ENCODE measurements around the gene SLC25A41. TPM values are rescaled to one million over a fixed set of nuclear protein-coding genes. Genes with fewer than 3 reads are reported as not detected.
A peak's percentile ranks its signal among the peaks of the same experiment; 100 is the strongest.

Gene SLC25A41
- total RNA-seq, 1 experiment from 2014 or later, result 1.4 TPM

DNA sequence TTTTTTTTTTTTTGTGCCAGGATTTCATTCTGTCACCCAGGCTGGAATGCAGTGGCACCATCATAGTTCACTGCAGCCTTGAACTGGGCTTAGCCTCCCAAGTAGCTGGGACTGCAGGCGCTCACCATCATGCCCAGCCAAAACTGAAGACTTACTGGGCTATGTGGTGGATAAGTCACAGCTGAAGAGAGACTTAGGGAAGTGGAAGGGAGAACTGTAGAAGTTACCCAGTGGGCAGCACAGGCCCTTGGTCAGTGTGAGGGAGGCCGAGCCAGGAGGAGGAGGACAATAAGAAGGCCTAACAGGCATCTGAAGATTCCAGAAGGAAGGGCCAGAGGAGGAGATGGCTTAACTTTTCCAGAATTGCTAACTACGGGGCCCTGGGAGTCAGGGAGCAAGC, 53.8 kb downstream of the SLC25A41 start:
- no peaks in the 10 kb centered on the region for H3K27me3 Mint-ChIP-seq (ENCODE audit: unreplicated experiment)
- TF ChIP-seq CTCF (IDR thresholded peaks at IDR 0.05; ENCODE audit: unreplicated experiment), result no peak
- H3K27ac Mint-ChIP-seq (ENCODE audit: unreplicated experiment), result no peak overlapping the region
- CTCF ChIA-PET, result no interaction called here
- H3K9me3 Mint-ChIP-seq (ENCODE audit: low read depth, unreplicated experiment), result no peaks in the 10 kb centered on the region
- BruUV-seq (replicated peaks), result no TSS peak
- intact Hi-C loops (cut with micrococcal nuclease; ENCODE audit: unreplicated experiment), result no loop called here
- DNase-seq, result no peak
- H3K36me3 Mint-ChIP-seq (ENCODE audit: insufficient read depth, unreplicated experiment), result peaks cover 29% of the 10 kb centered on the region
- no peak overlapping the region for H3K4me3 Mint-ChIP-seq (ENCODE audit: low read depth, unreplicated experiment)
- H3K4me1 Mint-ChIP-seq (ENCODE audit: low read depth, unreplicated experiment), result no peaks in the 10 kb centered on the region

DNA sequence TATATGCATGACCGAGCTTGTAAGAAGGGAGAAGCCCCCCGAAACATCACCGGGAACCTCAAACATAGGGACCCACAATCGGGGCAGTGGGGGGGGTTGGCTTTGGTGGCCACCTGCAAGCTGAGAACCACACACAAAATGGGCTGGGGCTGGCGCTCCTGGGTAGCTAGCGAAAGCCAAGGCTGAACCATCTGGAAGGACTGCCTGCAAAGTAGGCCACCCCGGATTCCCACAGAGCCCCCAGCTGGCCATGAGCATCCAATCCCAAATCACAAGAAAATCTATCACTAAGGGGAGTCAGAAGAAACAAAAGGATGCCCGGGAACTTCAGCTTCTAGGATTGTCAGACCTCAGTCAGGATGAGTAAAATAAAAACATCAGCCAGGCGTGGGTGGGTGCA, 55.1 kb downstream of the SLC25A41 start:
- no peak for TF ChIP-seq CTCF (IDR thresholded peaks at IDR 0.05; ENCODE audit: unreplicated experiment)
- CTCF ChIA-PET, result interaction anchor here (0.6 kb wide), 1 partner anchor 84 kb away, joined by 3 read pairs; no protein-coding TSS in a partner anchor
- Mint-ChIP-seq H3K36me3 (ENCODE audit: insufficient read depth, unreplicated experiment) (peaks cover 32% of the 10 kb centered on the region), H3K4me1 (ENCODE audit: low read depth, unreplicated experiment) (no peaks in the 10 kb centered on the region), H3K9me3 (ENCODE audit: low read depth, unreplicated experiment) (no peaks in the 10 kb centered on the region), H3K4me3 (ENCODE audit: low read depth, unreplicated experiment) (no peak overlapping the region), H3K27me3 (ENCODE audit: unreplicated experiment) (no peaks in the 10 kb centered on the region), H3K27ac (ENCODE audit: unreplicated experiment) (no peak overlapping the region)
- no TSS peak for BruUV-seq (replicated peaks)
- no peak for DNase-seq
- intact Hi-C loops (cut with micrococcal nuclease; ENCODE audit: unreplicated experiment), result no loop called here

GRCh38 chr19:6378041-6378440, 55.5 kb downstream of the SLC25A41 start:
- DNase-seq, result no peak
- intact Hi-C loops (cut with micrococcal nuclease; ENCODE audit: unreplicated experiment), result no loop called here
- H3K9me3 Mint-ChIP-seq (ENCODE audit: low read depth, unreplicated experiment), result no peaks in the 10 kb centered on the region
- CTCF ChIA-PET, result interaction anchor here (0.6 kb wide), 1 partner anchor 83 kb away, joined by 3 read pairs; no protein-coding TSS in a partner anchor
- TF ChIP-seq CTCF (IDR thresholded peaks at IDR 0.05; ENCODE audit: unreplicated experiment), result no peak
- H3K4me1 Mint-ChIP-seq (ENCODE audit: low read depth, unreplicated experiment), result no peaks in the 10 kb centered on the region
- H3K36me3 Mint-ChIP-seq (ENCODE audit: insufficient read depth, unreplicated experiment), result peaks cover 32% of the 10 kb centered on the region
- no peaks in the 10 kb centered on the region for H3K27me3 Mint-ChIP-seq (ENCODE audit: unreplicated experiment)
- H3K27ac Mint-ChIP-seq (ENCODE audit: unreplicated experiment), result no peak overlapping the region
- no TSS peak for BruUV-seq (replicated peaks)
- H3K4me3 Mint-ChIP-seq (ENCODE audit: low read depth, unreplicated experiment), result no peak overlapping the region

DNA sequence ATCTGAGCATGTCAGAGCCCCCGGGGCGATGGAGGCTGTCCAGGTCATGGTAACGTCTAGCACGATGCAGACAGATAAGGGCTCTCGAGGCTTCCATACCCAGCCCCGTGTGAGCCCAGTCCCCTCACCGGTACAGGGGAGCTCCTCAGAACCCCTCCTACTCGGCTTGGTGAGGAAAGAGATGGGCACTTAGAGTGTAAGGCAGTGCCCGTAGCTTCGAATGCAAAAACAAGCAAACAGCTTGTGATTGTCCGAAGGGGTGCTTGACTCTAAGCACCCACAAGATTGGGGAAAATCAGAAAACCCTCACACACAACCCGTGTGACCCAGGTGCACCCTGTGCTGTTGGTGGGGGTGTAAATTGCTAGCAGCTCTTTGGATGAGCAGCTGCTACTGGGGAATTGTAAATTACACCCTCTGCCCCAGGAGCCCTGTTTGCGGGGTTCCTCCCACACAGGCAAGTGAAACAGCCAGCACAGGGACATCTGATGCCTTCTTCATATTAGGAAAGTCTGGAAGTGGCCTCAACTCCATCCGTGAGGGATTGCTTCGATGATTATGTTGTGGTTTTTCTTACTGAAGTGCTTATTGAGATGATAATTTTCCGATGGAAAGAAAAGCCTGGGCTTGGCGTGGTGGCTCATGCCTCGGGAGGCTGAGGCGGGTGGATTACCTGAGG, 56.9 kb downstream of the SLC25A41 start:
- TF ChIP-seq CTCF (IDR thresholded peaks at IDR 0.05; ENCODE audit: unreplicated experiment), result no peak
- Mint-ChIP-seq H3K36me3 (ENCODE audit: insufficient read depth, unreplicated experiment) (peaks cover 33% of the 10 kb centered on the region), H3K4me3 (ENCODE audit: low read depth, unreplicated experiment) (no peak overlapping the region), H3K27me3 (ENCODE audit: unreplicated experiment) (no peaks in the 10 kb centered on the region), H3K27ac (ENCODE audit: unreplicated experiment) (no peak overlapping the region), H3K9me3 (ENCODE audit: low read depth, unreplicated experiment) (no peaks in the 10 kb centered on the region), H3K4me1 (ENCODE audit: low read depth, unreplicated experiment) (no peaks in the 10 kb centered on the region)
- CTCF ChIA-PET, result no interaction called here
- intact Hi-C loops (cut with micrococcal nuclease; ENCODE audit: unreplicated experiment), result no loop called here
- DNase-seq, result no peak
- no TSS peak for BruUV-seq (replicated peaks)

Small RNA genes lying within 50 kb of the gene (microRNA-seq; reads per million reads assigned to microRNA genes)
- 13.4 reads per million, percentile 38 among the genes with 10 or more reads in this experiment for gene MIR3940
- not detected for gene MIR6790
- 3.2 reads per million for gene MIR6885

Other genes with a start within 250 kb of the SLC25A41 start
- gene MLLT1, start 153.8 kb downstream of the SLC25A41 start, total RNA-seq (2022), result 45.8 and 49.8 TPM in 2 replicates
- gene ACER1, start 100.2 kb downstream of the SLC25A41 start, total RNA-seq (2022), result not detected in 2 replicates
- 50.4 and 53.4 TPM in 2 replicates for gene CLPP, start 72.2 kb downstream of the SLC25A41 start, total RNA-seq (2022)
- 25.9 and 27.2 TPM in 2 replicates for gene ALKBH7, start 61.0 kb downstream of the SLC25A41 start, total RNA-seq (2022)
- gene PSPN, start 57.8 kb downstream of the SLC25A41 start, total RNA-seq (2022), result 1.7 and 2.4 TPM in 2 replicates
- gene GTF2F1, start 40.6 kb downstream of the SLC25A41 start, total RNA-seq (2022), result 39.2 and 40.9 TPM in 2 replicates
- gene KHSRP, start 9.0 kb downstream of the SLC25A41 start, total RNA-seq (2022), result 297 and 307 TPM in 2 replicates
- gene SLC25A23, start 26.0 kb upstream of the SLC25A41 start, total RNA-seq (2022), result 67.6 and 78.7 TPM in 2 replicates
- 45.6 and 47.6 TPM in 2 replicates for gene CRB3, start 30.5 kb upstream of the SLC25A41 start, total RNA-seq (2022)
- not detected in 2 replicates for gene DENND1C, start 48.0 kb upstream of the SLC25A41 start, total RNA-seq (2022)
- gene TUBB4A, start 68.5 kb upstream of the SLC25A41 start, total RNA-seq (2022), result 1.4 and 1.5 TPM in 2 replicates
- 0.92 and 1.6 TPM in 2 replicates for gene TNFSF9, start 97.3 kb upstream of the SLC25A41 start, total RNA-seq (2022)
- 0.68 TPM in 1 of 2 replicates, not detected in the other for gene CD70, start 157.4 kb upstream of the SLC25A41 start, total RNA-seq (2022)
- gene TNFSF14, start 236.4 kb upstream of the SLC25A41 start, total RNA-seq (2022), result 4.3 TPM in 2 replicates